HepG2 (cell line): ENCODE measurements around the gene FN1. TPM values are rescaled to one million over a fixed set of nuclear protein-coding genes. Genes with fewer than 3 reads are reported as not detected.

ENCODE experiments used
- ATAC-seq: fragments of 200-7000 bp; cut with Tn5 transposase; 3 replicates; pipeline ENCODE4 v1.9.1; 2020; ENCODE audit warnings: mild to moderate bottlenecking, moderate library complexity
- BruUV-seq: library from RNA; stranded (reverse); fragments of 400-500 nt; replicated peaks from 2 replicates; lab custom pipeline; 2021; lab: Mats Ljungman, UMichigan
- CTCF ChIA-PET: fragments of 300-600 bp; formaldehyde crosslinking; extraction: SDS; loops from one replicate; lab custom pipeline; 2021; ENCODE audit warnings: low total read pairs, inconsistent platforms, low intra/inter-chr PET ratio; lab: Yijun Ruan, JAX
- POLR2A ChIA-PET: fragments of 350-600 bp; sonication (Branson Sonifier 250); formaldehyde crosslinking; loops from one replicate; lab custom pipeline; 2020; ENCODE audit warnings: antibody characterized with exemption, inconsistent platforms; lab: Yijun Ruan, JAX
- DNase-seq: peaks from one replicate; pipeline ENCODE4 v3.0.0-alpha.2; 2015; ENCODE audit warnings: low spot score
- FAIRE-seq: peaks from 3 replicates; lab custom pipeline; 2011; peaks lifted over from hg19 to GRCh38; lab: Jason Lieb, UNC
- H2AFZ ChIP-seq: one replicate; pipeline ENCODE4 v1.6.1; 2011; ENCODE audit warnings: low read length, inconsistent platforms
- H3K27ac ChIP-seq: fragments of 300-600 bp; 3 replicates; pipeline ENCODE4 v1.8.0; 2011; ENCODE audit warnings: mixed run types, mild to moderate bottlenecking, mixed read lengths, low read length, inconsistent platforms; ENCODE audit not compliant: insufficient read depth; ENCODE audit errors: extremely low read length
- H3K27me3 ChIP-seq, 2 experiments: fragments of 200-600 bp in 1 of 2; 2 replicates in 1 of 2; 3 replicates in 1 of 2; pipeline versions ENCODE4 v1.6.0 to v1.8.0; 2011; ENCODE audit warnings: low read length in 2 of 2, mild to moderate bottlenecking in 2 of 2, moderate library complexity in 2 of 2, inconsistent platforms in 1 of 2; ENCODE audit not compliant: insufficient read depth in 2 of 2, control insufficient read depth in 1 of 2
- H3K36me3 ChIP-seq, 2 experiments: fragments of 200-600 bp in 1 of 2; replicated peaks in 1 of 2; 2 replicates in 1 of 2; 3 replicates in 1 of 2; pipeline versions ENCODE4 v1.5.1 to v1.8.0; 2011; ENCODE audit warnings: low read length in 2 of 2, inconsistent platforms in 1 of 2; ENCODE audit not compliant: insufficient read depth in 2 of 2, control insufficient read depth in 1 of 2
- H3K4me1 ChIP-seq: 2 replicates; pipeline ENCODE4 v1.5.1; 2012; ENCODE audit warnings: low read length, inconsistent platforms; ENCODE audit not compliant: insufficient read depth
- H3K4me2 ChIP-seq: 2 replicates; pipeline ENCODE4 v1.6.0; 2011; ENCODE audit warnings: low read depth, low read length, inconsistent platforms
- H3K4me3 ChIP-seq, 3 experiments: fragments of 200-600 bp in 1 of 3; sonication (generic), shearing (Covaris generic) in 1 of 3; replicated peaks in 1 of 3; 2 replicates each; pipeline ENCODE4 v1.5.1; 2011 to 2016; ENCODE audit warnings: low read length in 3 of 3, inconsistent platforms in 2 of 3, low read depth in 2 of 3, mild to moderate bottlenecking in 2 of 3, control low read depth in 1 of 3, mixed read lengths in 1 of 3; ENCODE audit not compliant: insufficient read depth in 1 of 3
- H3K79me2 ChIP-seq: one replicate; pipeline ENCODE4 v1.6.1; 2011; ENCODE audit warnings: low read length, inconsistent platforms; ENCODE audit not compliant: insufficient read depth
- H3K9ac ChIP-seq: 2 replicates; pipeline ENCODE4 v1.6.0; 2011; ENCODE audit warnings: mild to moderate bottlenecking, low read depth, low read length, inconsistent platforms; ENCODE audit not compliant: insufficient read depth
- H3K9me3 ChIP-seq: 2 replicates; pipeline ENCODE4 v1.5.1; 2012; ENCODE audit warnings: mild to moderate bottlenecking, low read length
- H4K20me1 ChIP-seq: 2 replicates; pipeline ENCODE4 v1.6.0; 2011; ENCODE audit warnings: inconsistent platforms, mild to moderate bottlenecking, low read length, moderate library complexity; ENCODE audit not compliant: insufficient read depth
- AHR ChIP-seq: IDR thresholded peaks from 2 replicates; pipeline ENCODE4 v1.6.1; 2018; ENCODE audit warnings: missing genetic modification reagents, missing compliant biosample characterization
- ATF6 ChIP-seq: sonication (generic); formaldehyde crosslinking; conservative IDR thresholded peaks from 2 replicates; pipeline ENCODE4 v1.4.0; 2020; ENCODE audit warnings: missing genetic modification reagents
- BRF2 ChIP-seq: sonication (generic); formaldehyde crosslinking; IDR thresholded peaks from 2 replicates; pipeline ENCODE4 v1.8.1; 2022; ENCODE audit warnings: mild to moderate bottlenecking, missing genetic modification reagents
- ELF1 ChIP-seq: sonication (generic); formaldehyde crosslinking; IDR thresholded peaks from 2 replicates; pipeline ENCODE4 v1.4.0; 2020; ENCODE audit warnings: missing genetic modification reagents
- ETV5 ChIP-seq: IDR thresholded peaks from 2 replicates; pipeline ENCODE4 v1.6.1; 2018; ENCODE audit warnings: missing biosample characterization, missing genetic modification reagents, inconsistent platforms, borderline replicate concordance
- GLMP ChIP-seq: sonication (generic); formaldehyde crosslinking; IDR thresholded peaks from 2 replicates; pipeline ENCODE4 v1.9.0; 2021; ENCODE audit warnings: missing genetic modification reagents, mild to moderate bottlenecking, borderline replicate concordance
- POLR2AphosphoS5 ChIP-seq: IDR thresholded peaks from 2 replicates; pipeline ENCODE4 v1.6.1; 2012; ENCODE audit warnings: low read depth, low read length
- POLR2G ChIP-seq: fragments of 200-400 bp; formaldehyde crosslinking; IDR thresholded peaks from 2 replicates; pipeline ENCODE4 v1.6.1; 2018; ENCODE audit warnings: mild to moderate bottlenecking, low read depth, low read length, moderate library complexity
- RBFOX2 ChIP-seq: fragments of 200-400 bp; formaldehyde crosslinking; IDR thresholded peaks from 2 replicates; pipeline ENCODE4 v1.6.1; 2017; ENCODE audit warnings: low read depth, mild to moderate bottlenecking, low read length
- RBM22 ChIP-seq: fragments of 200-400 bp; formaldehyde crosslinking; optimal IDR thresholded peaks from 2 replicates; pipeline ENCODE3; 2017; ENCODE audit warnings: mild to moderate bottlenecking, low read length, moderate library complexity
- SIX1 ChIP-seq: sonication (generic); formaldehyde crosslinking; IDR thresholded peaks from 2 replicates; pipeline ENCODE4 v1.4.0; 2020; ENCODE audit warnings: missing genetic modification reagents, borderline replicate concordance
- ZNF24 ChIP-seq: fragments of 450-650 bp; IDR thresholded peaks from 2 replicates; pipeline ENCODE4 v1.6.1; 2017; ENCODE audit warnings: antibody characterized with exemption, mild to moderate bottlenecking
- ZNF484 ChIP-seq: sonication (generic); formaldehyde crosslinking; IDR thresholded peaks from 2 replicates; pipeline ENCODE4 v1.5.1; 2020; ENCODE audit warnings: mild to moderate bottlenecking, low read depth, missing genetic modification reagents, borderline replicate concordance
- ZNF792 ChIP-seq: IDR thresholded peaks from 2 replicates; pipeline ENCODE4 v1.6.1; 2016
- WGBS: methylation state at CpG from one replicate; pipeline ENCODE4 v1.1.6; 2017; ENCODE audit warnings: low lambda C conversion rate; 5-methylcytosine and 5-hydroxymethylcytosine counted together
- in situ Hi-C: cut with HindIII; loops from 2 replicates; pipeline ENCODE4 v1.10.0; 2017; ENCODE audit warnings: low pct_unique_long_range_greater_than_20kb; ENCODE audit not compliant: extremely low pct_ligation_motif_present
- intact Hi-C: fragments of 100-400 bp; cut with micrococcal nuclease; formaldehyde crosslinking; loops from one replicate; pipeline ENCODE4 v1.10.0; 2022; ENCODE audit not compliant: unreplicated experiment
- polyA plus RNA-seq, 8 experiments: library from polyadenylated mRNA; depleted of rRNA in 3 of 8; stranded (reverse) in 7 of 8; unstranded in 1 of 8; fragments of >200 nt; fragmentation: Illumina TruSeq in 4 of 8; extraction: Trizol in 4 of 8; gene quantifications; 2 replicates each; pipeline versions ENCODE4 v1.2.1 to v1.2.3, GENCODE V29; 2011 to 2016; ENCODE audit warnings: low read depth in 4 of 8, missing spikeins in 1 of 8, mixed read lengths in 1 of 8; ENCODE audit not compliant: insufficient read depth in 1 of 8
- total RNA-seq, 5 experiments: library from RNA; depleted of rRNA; stranded (reverse); fragments of >200 nt; fragmentation: Illumina TruSeq; extraction: Trizol; gene quantifications; 2 replicates each; pipeline ENCODE4 v1.2.3, GENCODE V29; 2016; ENCODE audit warnings: low read depth in 1 of 5

Gene FN1
- total and polyA plus RNA-seq, 2 of the 13 experiments (the other 11 are each of a cell fraction or from before 2014, with no cell fraction given) = 1,847 to 6,471 TPM

- TF ChIP-seq ATF6 (CRISPR knock-in tag) (no peak), ETV5 (CRISPR knock-in tag) (no peak), ZNF792 (CRISPR knock-in tag) (no peak), SIX1 (CRISPR knock-in tag) (no peak), ELF1 (peak; percentile 25; the same call in 1 of the 2 replicates), ZNF484 (CRISPR knock-in tag) (no peak), GLMP (CRISPR knock-in tag) (no peak)
Measured at GRCh38 chr2:215391531-215391930, 44.3 kb downstream of the FN1 start (continued).

- in situ Hi-C loops (no loop called here), intact Hi-C loops (no loop called here)
Measured at GRCh38 chr2:215390550-215390913, 45.3 kb downstream of the FN1 start.

More at GRCh38 chr2:215390550-215390913, 45.3 kb downstream of the FN1 start:
- ChIA-PET CTCF (no interaction called here), POLR2A (interaction anchor here (0.9 kb wide), 1 partner anchor 22 kb away, joined by 3 read pairs; no protein-coding TSS in a partner anchor)
- ATAC-seq (peak; percentile 5), FAIRE-seq (no peak), DNase-seq (no peak)
- Histone ChIP-seq H3K79me2 (no peaks in the 10 kb centered on the region), H2AFZ (no peak overlapping the region), H3K9ac (no peak overlapping the region), H3K27ac (no peak overlapping the region), H3K4me2 (no peak overlapping the region), H3K9me3 (no peaks in the 10 kb centered on the region), H3K4me3 (no peak overlapping the region), H3K27me3 (no peaks in the 10 kb centered on the region), H4K20me1 (peaks cover 18% of the 10 kb centered on the region), H3K4me1 (no peaks in the 10 kb centered on the region), H3K36me3 (peaks cover 55 to 92% of the 10 kb centered on the region in 2 experiments)
- no TSS peak for BruUV-seq
- 95% methylated on average over 2 of the region's 2 CpGs for WGBS
- TF ChIP-seq POLR2AphosphoS5 (0 out of 2 replicates have a peak, but pooled peaks have one; percentile 7), ZNF24 (no peak), AHR (CRISPR knock-in tag) (no peak), RBM22 (peak; percentile 99), RBFOX2 (peak; percentile 55; the same call in 1 of the 2 replicates), BRF2 (CRISPR knock-in tag) (0 out of 2 replicates have a peak, but pooled peaks have one; percentile 2), POLR2G (0 out of 2 replicates have a peak, but pooled peaks have one; percentile 19)
